Hepatocyte (in vitro differentiated cells): ENCODE results near the gene VCP. TPM values are rescaled to one million over a fixed set of nuclear protein-coding genes. Genes with fewer than 3 reads are reported as not detected.

ENCODE experiments used
- DNase-seq: peaks from one replicate; pipeline ENCODE4 v3.0.0-alpha.2; 2016; ENCODE audit warnings: low spot score
- H2AFZ ChIP-seq: fragments of 200-600 bp; sonication (generic); 2 replicates; pipeline ENCODE4 v1.6.0; 2016; ENCODE audit warnings: antibody characterized with exemption, mild to moderate bottlenecking
- H3K27ac ChIP-seq: fragments of 200-600 bp; sonication (generic); 2 replicates; pipeline ENCODE4 v1.5.1; 2016; ENCODE audit warnings: mild to moderate bottlenecking
- H3K27me3 ChIP-seq: fragments of 200-600 bp; sonication (generic); 2 replicates; pipeline ENCODE4 v1.6.1; 2016
- H3K36me3 ChIP-seq: fragments of 200-600 bp; sonication (generic); replicated peaks from 2 replicates; pipeline ENCODE4 v1.5.1; 2016; ENCODE audit warnings: low read depth; ENCODE audit not compliant: insufficient read depth
- H3K4me1 ChIP-seq: fragments of 200-600 bp; sonication (generic); 2 replicates; pipeline ENCODE4 v1.5.1; 2016; ENCODE audit warnings: mild to moderate bottlenecking, moderate library complexity; ENCODE audit not compliant: insufficient read depth
- H3K4me2 ChIP-seq: fragments of 200-600 bp; sonication (generic); 2 replicates; pipeline ENCODE4 v1.6.0; 2016
- H3K4me3 ChIP-seq: fragments of 200-600 bp; sonication (generic); 2 replicates; pipeline ENCODE4 v1.5.1; 2016; ENCODE audit warnings: mild to moderate bottlenecking
- H3K79me2 ChIP-seq: fragments of 200-600 bp; sonication (generic); 2 replicates; pipeline ENCODE4 v1.6.0; 2017; ENCODE audit warnings: mild to moderate bottlenecking
- H3K9me2 ChIP-seq: fragments of 200-600 bp; sonication (generic); replicated peaks from 2 replicates; pipeline ENCODE4 v1.6.0; 2017; ENCODE audit warnings: mild to moderate bottlenecking; ENCODE audit not compliant: insufficient read depth
- H3K9me3 ChIP-seq: fragments of 200-600 bp; sonication (generic); 2 replicates; pipeline ENCODE4 v1.5.1; 2016; ENCODE audit warnings: low read depth, mild to moderate bottlenecking
- H4K20me1 ChIP-seq: fragments of 200-600 bp; sonication (generic); 2 replicates; pipeline ENCODE4 v1.6.0; 2016; ENCODE audit warnings: mild to moderate bottlenecking; ENCODE audit not compliant: insufficient read depth, poor library complexity, severe bottlenecking
- EZH2 ChIP-seq: fragments of 200-600 bp; sonication (generic); IDR thresholded peaks from 2 replicates; pipeline ENCODE4 v1.6.1; 2016; ENCODE audit warnings: antibody characterized with exemption, mild to moderate bottlenecking, borderline replicate concordance
- EZH2phosphoT487 ChIP-seq: fragments of 200-600 bp; sonication (generic); IDR thresholded peaks from one replicate; pipeline ENCODE4 v1.6.1; 2018; ENCODE audit warnings: antibody characterized with exemption, mild to moderate bottlenecking, low read depth, moderate library complexity; ENCODE audit not compliant: unreplicated experiment, severe bottlenecking
- WGBS: methylation state at CpG from one replicate; pipeline ENCODE4 v1.1.6; 2016; ENCODE audit warnings: low lambda C conversion rate; ENCODE audit errors: missing lambda C conversion rate; 5-methylcytosine and 5-hydroxymethylcytosine counted together
- polyA plus RNA-seq: library from polyadenylated mRNA; unstranded; fragments of >200 nt; fragmentation: Nextera tagmentation; extraction: Ambion mirVana; gene quantifications from 2 replicates; pipeline ENCODE4 v1.2.1, GENCODE V29; 2016
- total RNA-seq: library from RNA; depleted of rRNA; stranded (reverse); fragments of >200 nt; gene quantifications from 2 replicates; pipeline ENCODE4 v1.2.3, GENCODE V29; 2014
- TF ChIP-seq, protein P1 (sequence below): fragments of 200-600 bp; sonication (generic); IDR thresholded peaks from 2 replicates; pipeline ENCODE4 v1.5.1; 2016; ENCODE audit warnings: antibody characterized with exemption, mild to moderate bottlenecking; ENCODE audit not compliant: poor library complexity

VCP gene
- total RNA-seq (234 and 250 TPM in 2 replicates), polyA plus RNA-seq (259 and 284 TPM in 2 replicates)

DNA sequence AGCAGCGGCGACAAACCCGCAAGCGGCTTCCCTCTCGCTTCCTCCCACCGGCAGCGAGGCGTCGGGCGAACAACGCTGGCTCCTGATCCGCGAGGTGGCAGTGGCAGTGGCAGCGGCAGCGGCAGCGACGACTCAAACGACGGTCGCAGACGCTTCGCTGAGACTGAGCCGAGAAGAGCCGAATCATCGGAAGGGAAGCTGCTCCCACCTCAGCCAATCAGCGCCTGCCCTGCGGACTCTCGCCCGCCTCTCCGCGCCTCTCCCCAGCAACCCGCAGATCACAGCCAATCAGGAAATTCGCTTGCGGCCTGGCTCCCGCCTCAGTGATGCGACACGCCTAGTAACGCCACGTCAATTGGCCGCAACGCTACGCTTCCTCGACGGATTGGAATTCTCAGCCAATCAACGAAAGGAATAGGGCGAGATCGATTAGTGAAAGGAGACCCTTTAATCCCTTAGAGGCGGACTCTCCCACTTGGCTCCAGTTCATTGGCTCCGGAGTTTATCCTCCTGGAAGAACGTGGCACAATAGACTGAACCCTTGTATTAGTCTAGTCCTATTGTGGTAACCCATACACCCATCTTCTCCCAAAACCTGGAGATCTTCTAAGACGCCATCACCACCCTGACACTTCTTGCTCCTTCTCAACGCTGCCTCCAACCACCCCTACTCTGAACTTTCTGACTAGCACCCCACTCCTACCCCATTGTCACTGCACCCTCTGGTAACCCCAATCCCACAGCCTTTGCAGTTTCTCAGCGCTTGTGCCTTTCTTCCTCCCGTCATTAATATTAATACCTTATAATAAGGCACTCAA is at the start of gene VCP:
VCP (minus strand) TSS at position 165 of the 818 bp plus-strand sequence. CDS start 272 bp downstream, outside the sequence.
- peak within 1 kb of the TSS; percentile 94 for H3K4me2 ChIP-seq
- H4K20me1 ChIP-seq = peaks cover 41% of the 10 kb centered on the region
- TF ChIP-seq EZH2 (no peak), EZH2phosphoT487 (no peak)
- TF ChIP-seq, protein P1, sequence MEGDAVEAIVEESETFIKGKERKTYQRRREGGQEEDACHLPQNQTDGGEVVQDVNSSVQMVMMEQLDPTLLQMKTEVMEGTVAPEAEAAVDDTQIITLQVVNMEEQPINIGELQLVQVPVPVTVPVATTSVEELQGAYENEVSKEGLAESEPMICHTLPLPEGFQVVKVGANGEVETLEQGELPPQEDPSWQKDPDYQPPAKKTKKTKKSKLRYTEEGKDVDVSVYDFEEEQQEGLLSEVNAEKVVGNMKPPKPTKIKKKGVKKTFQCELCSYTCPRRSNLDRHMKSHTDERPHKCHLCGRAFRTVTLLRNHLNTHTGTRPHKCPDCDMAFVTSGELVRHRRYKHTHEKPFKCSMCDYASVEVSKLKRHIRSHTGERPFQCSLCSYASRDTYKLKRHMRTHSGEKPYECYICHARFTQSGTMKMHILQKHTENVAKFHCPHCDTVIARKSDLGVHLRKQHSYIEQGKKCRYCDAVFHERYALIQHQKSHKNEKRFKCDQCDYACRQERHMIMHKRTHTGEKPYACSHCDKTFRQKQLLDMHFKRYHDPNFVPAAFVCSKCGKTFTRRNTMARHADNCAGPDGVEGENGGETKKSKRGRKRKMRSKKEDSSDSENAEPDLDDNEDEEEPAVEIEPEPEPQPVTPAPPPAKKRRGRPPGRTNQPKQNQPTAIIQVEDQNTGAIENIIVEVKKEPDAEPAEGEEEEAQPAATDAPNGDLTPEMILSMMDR = no peak
- no peaks in the 10 kb centered on the region for H3K9me3 ChIP-seq
- H3K79me2 ChIP-seq = peaks cover 48% of the 10 kb centered on the region
- peak; percentile 98 for DNase-seq
- H3K9me2 ChIP-seq = no peaks in the 10 kb centered on the region
- WGBS = 6% methylated on average over 53 of the region's 54 CpGs
- peak within 1 kb of the TSS; percentile 98 for H3K27ac ChIP-seq
- H3K36me3 ChIP-seq = no peaks in the 10 kb centered on the region
- peak within 1 kb of the TSS; percentile 40 for H3K4me3 ChIP-seq
- peak within 1 kb of the TSS; percentile 31 for H2AFZ ChIP-seq
- H3K27me3 ChIP-seq = no peaks in the 10 kb centered on the region
- H3K4me1 ChIP-seq = peaks cover 25% of the 10 kb centered on the region

DNA sequence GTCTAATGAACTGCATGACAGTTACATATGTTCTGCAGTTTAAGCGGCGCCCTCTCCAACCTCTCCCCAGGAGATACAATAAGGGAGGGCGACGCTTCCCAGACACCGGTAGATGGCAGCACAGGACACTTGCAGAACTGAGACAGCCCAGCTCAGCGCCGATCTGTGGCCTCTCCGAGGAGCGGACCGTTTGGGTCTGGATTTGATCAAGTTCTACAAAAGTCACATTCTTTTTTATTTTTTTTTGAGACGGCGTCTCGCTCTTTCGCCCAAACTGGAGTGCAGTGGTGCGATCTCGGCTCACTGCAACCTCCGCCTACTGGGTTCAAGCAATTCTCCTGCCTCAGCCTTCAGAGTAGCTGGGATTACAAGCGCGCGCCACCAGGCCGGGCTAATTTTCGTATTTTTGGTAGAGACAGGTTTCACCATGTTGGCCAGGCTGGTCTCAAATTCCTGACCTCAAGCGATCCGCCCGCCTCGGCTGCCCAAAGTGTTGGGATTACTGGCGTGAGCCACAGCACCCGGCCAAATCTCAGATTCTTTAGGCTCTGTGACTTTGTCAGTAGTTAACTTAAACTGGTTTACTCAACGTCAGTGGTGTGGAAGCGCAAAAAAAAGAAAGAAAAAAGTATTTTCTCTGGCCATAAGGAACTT is 44.6 kb upstream of the VCP start:
- H2AFZ ChIP-seq = peak overlapping the region; percentile 27
- peak overlapping the region; percentile 94 for H3K4me2 ChIP-seq
- peak overlapping the region; percentile 94 for H3K27ac ChIP-seq
- no peaks in the 10 kb centered on the region for H3K36me3 ChIP-seq
- H3K9me2 ChIP-seq = no peaks in the 10 kb centered on the region
- peak overlapping the region; percentile 32 for H3K4me3 ChIP-seq
- H3K4me1 ChIP-seq = peaks cover 7% of the 10 kb centered on the region
- no peaks in the 10 kb centered on the region for H4K20me1 ChIP-seq
- DNase-seq = peak; percentile 97
- WGBS = 8% methylated on average over 30 of the region's 30 CpGs
- H3K9me3 ChIP-seq = no peaks in the 10 kb centered on the region
- TF ChIP-seq EZH2phosphoT487 (no peak), EZH2 (no peak)
- TF ChIP-seq, protein P1 = peak; percentile 99
- H3K79me2 ChIP-seq = peaks cover 14% of the 10 kb centered on the region
- H3K27me3 ChIP-seq = no peaks in the 10 kb centered on the region

DNA sequence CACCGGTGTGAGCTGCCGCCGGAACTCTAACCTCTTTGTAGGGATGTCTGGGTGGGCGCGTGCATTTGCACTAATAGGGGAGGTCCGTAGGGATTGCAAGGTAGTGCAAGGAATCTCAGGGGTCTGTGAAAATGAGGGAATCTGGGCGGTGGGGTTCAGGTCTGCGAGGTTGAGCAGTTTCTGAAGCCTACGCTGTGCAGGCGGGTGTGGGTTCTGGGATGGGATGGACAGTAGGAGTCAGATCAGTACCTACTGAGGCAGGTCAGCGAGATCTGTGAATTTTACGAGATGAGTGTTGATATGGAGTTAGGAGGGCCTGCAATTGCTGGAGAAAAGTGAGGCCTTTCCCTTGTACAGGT is 44.1 kb upstream of the VCP start:
- 6% methylated on average over 11 of the region's 12 CpGs for WGBS
- TF ChIP-seq, protein P1 = no peak
- no peak for TF ChIP-seq EZH2
- no peak for TF ChIP-seq EZH2phosphoT487
- H4K20me1 ChIP-seq = no peaks in the 10 kb centered on the region

More for the DNA sequence above, 44.1 kb upstream of the VCP start:
- peaks cover 17% of the 10 kb centered on the region for H3K79me2 ChIP-seq
- H3K4me3 ChIP-seq = peak overlapping the region; percentile 32
- DNase-seq = no peak
- no peaks in the 10 kb centered on the region for H3K36me3 ChIP-seq
- H3K27ac ChIP-seq = peak overlapping the region; percentile 94
- no peaks in the 10 kb centered on the region for H3K27me3 ChIP-seq
- peak overlapping the region; percentile 94 for H3K4me2 ChIP-seq
- peaks cover 7% of the 10 kb centered on the region for H3K4me1 ChIP-seq
- no peaks in the 10 kb centered on the region for H3K9me3 ChIP-seq
- peak overlapping the region; percentile 27 for H2AFZ ChIP-seq
- H3K9me2 ChIP-seq = no peaks in the 10 kb centered on the region
